Epithelial cell of esophagus (primary cell): ENCODE results near the gene IRF2.

Experiments used
- DNase-seq: peaks from one replicate; pipeline ENCODE4 v3.0.0; 2010; ENCODE audit warnings: low read depth
- H3K4me3 ChIP-seq: 2 replicates; pipeline ENCODE4 v1.5.1; 2011; ENCODE audit warnings: mild to moderate bottlenecking, low read length, control low read depth
- CTCF ChIP-seq: IDR thresholded peaks from 2 replicates; pipeline ENCODE4 v1.5.1; 2011; ENCODE audit warnings: low read depth, mild to moderate bottlenecking, low read length, control low read depth, inconsistent platforms; ENCODE audit not compliant: insufficient read depth; ENCODE audit errors: missing control alignments

IRF2 gene

GRCh38 chr4:184506527-184507121 lies 32.3 kb upstream of the IRF2 start:
- no peak overlapping the region for H3K4me3 ChIP-seq
- no peak for DNase-seq
- TF ChIP-seq CTCF: peak; percentile 17

GRCh38 chr4:184504385-184504784 lies 30.0 kb upstream of the IRF2 start:
- no peak for TF ChIP-seq CTCF
- H3K4me3 ChIP-seq: no peak overlapping the region
- DNase-seq: no peak

GRCh38 chr4:184503869-184504300 lies 29.5 kb upstream of the IRF2 start:
- no peak overlapping the region for H3K4me3 ChIP-seq

GRCh38 chr4:184500748-184501589 lies 26.6 kb upstream of the IRF2 start:
- TF ChIP-seq CTCF: no peak
- no peak overlapping the region for H3K4me3 ChIP-seq
- DNase-seq: no peak

More at GRCh38 chr4:184503869-184504300, 29.5 kb upstream of the IRF2 start:
- no peak for TF ChIP-seq CTCF
- DNase-seq: peak; percentile 55

- no peak overlapping the region for H3K4me3 ChIP-seq
- no peak for TF ChIP-seq CTCF
- DNase-seq: no peak
Measured at GRCh38 chr4:184499996-184500395, 25.6 kb upstream of the IRF2 start.

- no peak for TF ChIP-seq CTCF
- no peak for DNase-seq
Measured at GRCh38 chr4:184498598-184498997, 24.2 kb upstream of the IRF2 start.

GRCh38 chr4:184489771-184490170 lies 15.4 kb upstream of the IRF2 start:
- H3K4me3 ChIP-seq: no peak overlapping the region
- no peak for DNase-seq
- TF ChIP-seq CTCF: no peak

More at GRCh38 chr4:184498598-184498997, 24.2 kb upstream of the IRF2 start:
- H3K4me3 ChIP-seq: no peak overlapping the region
